Naive thymus-derived CD4-positive, alpha-beta T cell (primary cell): Measurements from ENCODE around the gene MICAL2. TPM values are rescaled to one million over a fixed set of nuclear protein-coding genes. Genes with fewer than 3 reads are reported as not detected.

Experiments
- ATAC-seq: fragments of 150-1000 bp; cut with Tn5 transposase; 2 replicates; pipeline ENCODE4 v1.10.0; 2021; ENCODE audit warnings: mild to moderate bottlenecking, moderate library complexity
- CTCF ChIA-PET: fragments of 350-600 bp; sonication (Branson Sonifier 250); formaldehyde crosslinking; loops from one replicate; lab custom pipeline; 2021; ENCODE audit warnings: antibody characterized with exemption; lab: Charles Lee
- POLR2A ChIA-PET: fragments of 350-600 bp; sonication (Branson Sonifier 250); formaldehyde crosslinking; loops from one replicate; lab custom pipeline; 2021; ENCODE audit warnings: antibody characterized with exemption, inconsistent platforms; lab: Charles Lee
- DNase-seq, 9 donors: peaks; one replicate each; pipeline versions ENCODE4 v3.0.0 to v3.0.0-alpha.2; 2020 to 2022; ENCODE audit warnings: mixed read lengths in 1 of 9
- H3K27ac ChIP-seq: one replicate; pipeline ENCODE4 v1.7.0; 2013; ENCODE audit warnings: mild to moderate bottlenecking, low read depth, low read length, moderate library complexity
- H3K27me3 ChIP-seq, 2 donors: one replicate each; pipeline ENCODE4 v1.7.0; 2013; ENCODE audit warnings: low read length in 2 of 2, mild to moderate bottlenecking in 2 of 2, moderate library complexity in 2 of 2; ENCODE audit not compliant: control insufficient read depth in 2 of 2, insufficient read depth in 2 of 2
- H3K36me3 ChIP-seq, 3 experiments: 1 replicate in 2 of 3; 2 replicates in 1 of 3; pipeline ENCODE4 v1.7.0; 2013; ENCODE audit warnings: low read length in 3 of 3, mild to moderate bottlenecking in 3 of 3, moderate library complexity in 1 of 3; ENCODE audit not compliant: insufficient read depth in 3 of 3, control insufficient read depth in 2 of 3
- H3K4me1 ChIP-seq, 2 donors: one replicate each; pipeline ENCODE4 v1.7.0; 2013; ENCODE audit warnings: low read length in 2 of 2, mild to moderate bottlenecking in 2 of 2, moderate library complexity in 1 of 2; ENCODE audit not compliant: control insufficient read depth in 2 of 2, insufficient read depth in 2 of 2
- H3K4me3 ChIP-seq: 2 replicates; pipeline ENCODE4 v1.7.0; 2013; ENCODE audit warnings: mild to moderate bottlenecking, low read length
- H3K9me3 ChIP-seq, 3 experiments: 1 replicate in 2 of 3; 2 replicates in 1 of 3; pipeline ENCODE4 v1.7.0; 2013; ENCODE audit warnings: low read length in 3 of 3; ENCODE audit not compliant: control insufficient read depth in 2 of 3
- H3K27ac Mint-ChIP-seq, 9 donors: one replicate each; pipeline ENCODE4 v1.8.0; 2020 to 2022; ENCODE audit warnings: mixed read lengths in 9 of 9, mild to moderate bottlenecking in 8 of 9, moderate library complexity in 5 of 9, inconsistent platforms in 2 of 9
- H3K27me3 Mint-ChIP-seq, 5 donors: one replicate each; pipeline ENCODE4 v1.8.0; 2021 to 2022; ENCODE audit warnings: mixed read lengths in 5 of 5, mild to moderate bottlenecking in 1 of 5
- H3K36me3 Mint-ChIP-seq, 5 donors: one replicate each; pipeline ENCODE4 v1.8.0; 2020 to 2022; ENCODE audit warnings: mixed read lengths in 5 of 5, mild to moderate bottlenecking in 3 of 5, inconsistent platforms in 1 of 5
- H3K4me1 Mint-ChIP-seq, 7 donors: one replicate each; pipeline ENCODE4 v1.8.0; 2020 to 2022; ENCODE audit warnings: mixed read lengths in 7 of 7, mild to moderate bottlenecking in 3 of 7, inconsistent platforms in 1 of 7
- H3K4me3 Mint-ChIP-seq, 10 donors: one replicate each; pipeline ENCODE4 v1.8.0; 2020 to 2022; ENCODE audit warnings: mild to moderate bottlenecking in 10 of 10, mixed read lengths in 10 of 10, moderate library complexity in 6 of 10, inconsistent platforms in 2 of 10
- H3K9me3 Mint-ChIP-seq, 11 donors: one replicate each; pipeline ENCODE4 v1.8.0; 2020 to 2022; ENCODE audit warnings: mixed read lengths in 11 of 11, mild to moderate bottlenecking in 4 of 11, inconsistent platforms in 1 of 11, moderate library complexity in 1 of 11
- intact Hi-C, 2 donors: fragments of 100-400 bp; cut with micrococcal nuclease; formaldehyde crosslinking; loops; one replicate each; pipeline ENCODE4 v1.15.1; 2023
- polyA plus RNA-seq, 2 donors: library from polyadenylated mRNA; unstranded; fragments of 300-500 nt; fragmentation: Illumina TruSeq; gene quantifications; one replicate each; pipeline ENCODE4 v1.2.3, GENCODE V29; 2021
- total RNA-seq, 6 experiments: library from RNA in 5 of 6; stranded (reverse) in 5 of 6; gene quantifications; 1 replicate in 5 of 6; 2 replicates in 1 of 6; pipeline ENCODE4 v1.2.3 and lab custom pipeline; 2021 to 2026

Gene MICAL2
- total and polyA plus RNA-seq, 7 experiments from 2014 or later, result 1.1 to 112 (median 7.6) TPM

DNA sequence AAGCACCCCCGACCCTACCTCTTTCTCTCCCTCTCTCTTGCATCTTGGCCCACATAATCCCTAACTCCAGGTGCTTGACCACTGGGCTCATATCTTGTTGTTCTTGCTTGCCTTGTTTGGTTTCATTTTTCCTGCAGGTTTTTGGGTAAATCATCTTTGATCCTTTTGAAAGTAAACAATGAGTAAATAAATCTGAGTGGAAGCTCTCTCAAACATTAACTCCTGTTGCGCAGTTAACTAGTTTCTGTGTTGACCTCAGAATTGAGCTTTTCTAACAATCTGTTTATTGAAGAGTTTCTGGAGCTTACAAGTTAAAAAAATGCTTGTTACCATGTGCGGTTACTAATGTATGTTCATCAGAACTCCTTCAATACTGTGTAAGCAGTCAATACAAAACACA, 38.8 kb upstream of the MICAL2 start:
- intact Hi-C loops, result no loop called here
- ATAC-seq (no peak), DNase-seq (no peak)
- Mint-ChIP-seq H3K9me3 (no peaks in the 10 kb centered on the region), H3K27ac (no peak overlapping the region), H3K36me3 (peaks cover 0 to 2% (median 0%) of the 10 kb centered on the region in 5 donors), H3K4me3 (no peak overlapping the region), H3K27me3 (peaks cover 0 to 8% (median 2%) of the 10 kb centered on the region in 5 donors), H3K4me1 (peaks cover 0 to 7% (median 0%) of the 10 kb centered on the region in 7 donors)
- ChIA-PET CTCF (interaction anchor here (1.1 kb wide), 1 partner anchor 164 kb away, joined by 3 read pairs; no protein-coding TSS in a partner anchor), POLR2A (no interaction called here)
- Histone ChIP-seq H3K4me1 (peaks cover 0 to 4% of the 10 kb centered on the region in 2 donors), H3K27ac (no peak overlapping the region), H3K36me3 (no peaks in the 10 kb centered on the region), H3K4me3 (no peak overlapping the region), H3K27me3 (no peaks in the 10 kb centered on the region), H3K9me3 (no peaks in the 10 kb centered on the region)

DNA sequence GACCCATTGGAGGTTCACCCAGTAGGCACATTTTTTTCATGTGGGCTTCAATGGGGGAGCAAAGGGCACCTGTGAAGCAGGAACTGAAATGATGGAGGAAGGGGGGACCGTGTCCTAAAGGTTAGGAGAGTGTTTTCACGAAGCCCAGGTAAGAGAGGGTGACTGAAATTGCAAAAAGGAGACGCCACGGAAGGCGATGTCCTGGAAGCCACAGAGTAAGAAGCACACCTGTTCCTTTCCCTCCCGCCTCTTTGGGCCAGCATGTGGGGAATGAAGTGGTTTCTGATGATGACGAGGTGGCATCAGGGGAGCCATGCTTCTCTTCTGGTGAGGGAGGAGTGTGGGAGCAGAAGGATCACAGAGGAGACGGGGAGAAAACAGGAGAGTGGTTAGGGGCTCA, 37.0 kb upstream of the MICAL2 start:
- H3K4me1 Mint-ChIP-seq, result peaks cover 0 to 7% (median 0%) of the 10 kb centered on the region in 7 donors
- DNase-seq (no peak), ATAC-seq (no peak)
- CTCF ChIA-PET, result no interaction called here
- no peak overlapping the region for H3K4me3 ChIP-seq
- H3K27ac ChIP-seq, result no peak overlapping the region
- intact Hi-C loops, result no loop called here
- H3K27me3 Mint-ChIP-seq, result peaks cover 0 to 2% (median 0%) of the 10 kb centered on the region in 5 donors
- H3K4me1 ChIP-seq, result peaks cover 0 to 4% of the 10 kb centered on the region in 2 donors
- H3K27ac Mint-ChIP-seq, result no peak overlapping the region
- H3K9me3 ChIP-seq, result no peaks in the 10 kb centered on the region
- H3K36me3 Mint-ChIP-seq, result no peaks in the 10 kb centered on the region
- no peak overlapping the region for H3K4me3 Mint-ChIP-seq
- H3K36me3 ChIP-seq, result no peaks in the 10 kb centered on the region
- no peaks in the 10 kb centered on the region for H3K9me3 Mint-ChIP-seq
- POLR2A ChIA-PET, result no interaction called here
- H3K27me3 ChIP-seq, result no peaks in the 10 kb centered on the region

DNA sequence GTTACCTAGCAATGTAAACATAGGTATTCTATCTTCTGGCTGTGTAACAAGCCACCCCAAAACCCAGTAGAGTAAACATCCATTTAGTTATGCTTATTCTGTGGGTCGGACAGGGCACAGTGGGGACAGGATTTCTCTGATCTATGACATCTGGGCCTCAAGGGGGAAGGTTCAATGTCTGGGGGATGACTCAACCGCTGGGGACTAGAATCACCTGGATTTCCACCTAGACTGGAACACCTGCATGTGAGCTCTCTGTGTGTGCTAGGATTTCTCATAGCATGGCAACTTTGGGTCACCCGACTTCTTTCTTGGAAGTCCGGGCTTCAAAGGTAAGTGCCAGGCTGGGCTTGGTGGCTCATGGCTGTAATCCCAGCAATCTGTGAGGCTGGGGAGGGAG, 36.5 kb upstream of the MICAL2 start:
- Histone ChIP-seq H3K9me3 (no peaks in the 10 kb centered on the region), H3K27me3 (no peaks in the 10 kb centered on the region), H3K4me3 (no peak overlapping the region), H3K4me1 (peaks cover 0 to 4% of the 10 kb centered on the region in 2 donors), H3K36me3 (no peaks in the 10 kb centered on the region), H3K27ac (no peak overlapping the region)
- ATAC-seq (no peak), DNase-seq (no peak)
- H3K27me3 Mint-ChIP-seq, result peaks cover 0 to 2% (median 0%) of the 10 kb centered on the region in 5 donors
- ChIA-PET CTCF (no interaction called here), POLR2A (no interaction called here)
- H3K27ac Mint-ChIP-seq, result no peak overlapping the region
- peaks cover 0 to 7% (median 0%) of the 10 kb centered on the region in 7 donors for H3K4me1 Mint-ChIP-seq
- H3K4me3 Mint-ChIP-seq, result no peak overlapping the region
- peaks cover 0 to 2% (median 0%) of the 10 kb centered on the region in 11 donors for H3K9me3 Mint-ChIP-seq
- intact Hi-C loops, result no loop called here
- peaks cover 0 to 1% (median 0%) of the 10 kb centered on the region in 5 donors for H3K36me3 Mint-ChIP-seq

DNA sequence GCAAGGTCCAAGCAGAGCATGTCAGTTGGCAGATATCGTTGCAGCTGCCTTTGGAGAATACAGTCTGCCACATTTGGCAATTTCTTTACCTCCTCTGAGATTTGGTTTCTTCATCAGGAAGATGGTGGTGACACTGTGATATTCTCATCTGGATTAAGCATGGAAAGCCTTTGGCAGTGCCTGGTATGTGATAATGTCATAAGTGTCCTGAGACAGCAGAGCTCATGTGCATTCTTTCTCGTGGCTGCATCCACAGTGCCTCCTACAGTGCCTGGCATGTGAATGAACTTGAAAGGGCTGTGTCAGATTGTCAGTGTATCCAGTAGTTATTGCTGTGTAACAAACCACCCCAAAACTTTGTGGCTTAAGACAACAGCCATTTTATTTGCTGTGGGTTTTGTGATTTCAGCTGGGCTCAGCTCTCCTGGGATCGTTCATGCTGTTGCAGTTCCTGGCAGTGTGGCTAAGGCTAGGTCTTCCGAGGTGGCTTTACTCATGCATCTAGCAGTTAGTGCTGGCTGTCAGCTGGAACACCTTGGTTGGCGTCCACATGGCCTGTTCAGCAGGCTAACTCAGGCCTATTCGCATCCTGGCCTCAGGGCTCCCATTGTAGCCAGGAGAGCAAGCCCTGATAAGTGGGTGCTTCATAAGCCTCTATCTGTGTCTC, 35.7 kb upstream of the MICAL2 start:
- POLR2A ChIA-PET, result no interaction called here
- Histone ChIP-seq H3K36me3 (no peaks in the 10 kb centered on the region), H3K4me3 (no peak overlapping the region), H3K27ac (no peak overlapping the region), H3K27me3 (no peaks in the 10 kb centered on the region), H3K9me3 (no peaks in the 10 kb centered on the region), H3K4me1 (peaks cover 0 to 4% of the 10 kb centered on the region in 2 donors)
- Mint-ChIP-seq H3K36me3 (peaks cover 0 to 3% (median 0%) of the 10 kb centered on the region in 5 donors), H3K4me1 (peaks cover 0 to 7% (median 0%) of the 10 kb centered on the region in 7 donors), H3K4me3 (no peak overlapping the region), H3K27me3 (peaks cover 0 to 4% (median 0%) of the 10 kb centered on the region in 5 donors), H3K9me3 (peaks cover 0 to 3% (median 0%) of the 10 kb centered on the region in 11 donors), H3K27ac (no peak overlapping the region)
- intact Hi-C loops, result no loop called here
- CTCF ChIA-PET, result no interaction called here
- ATAC-seq (no peak), DNase-seq (no peak)

DNA sequence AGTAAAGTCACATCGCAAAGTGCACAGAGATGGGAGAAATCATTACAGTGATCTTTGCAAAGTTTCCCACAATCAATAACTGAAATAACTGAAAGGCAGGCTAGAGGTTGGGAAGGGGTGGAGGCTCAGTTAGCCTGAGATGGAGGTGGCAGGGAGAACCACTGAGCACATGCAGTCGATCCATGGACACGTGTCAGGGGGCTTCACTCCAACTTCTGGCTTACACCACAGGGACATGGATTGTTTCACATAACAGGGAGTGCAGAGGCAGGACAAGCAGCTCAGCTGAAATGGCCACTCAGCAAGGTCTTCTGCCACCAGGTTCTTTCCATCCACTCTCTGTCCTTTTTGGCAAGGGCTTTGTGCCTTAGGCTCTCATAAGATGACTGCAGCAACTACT, 35.1 kb upstream of the MICAL2 start:
- intact Hi-C loops, result no loop called here
- Histone ChIP-seq H3K4me3 (no peak overlapping the region), H3K36me3 (no peaks in the 10 kb centered on the region), H3K9me3 (no peaks in the 10 kb centered on the region), H3K27me3 (no peaks in the 10 kb centered on the region), H3K27ac (no peak overlapping the region), H3K4me1 (peaks cover 0 to 4% of the 10 kb centered on the region in 2 donors)
- Mint-ChIP-seq H3K27me3 (peaks cover 0 to 4% (median 0%) of the 10 kb centered on the region in 5 donors), H3K36me3 (peaks cover 0 to 3% (median 0%) of the 10 kb centered on the region in 5 donors), H3K4me3 (no peak overlapping the region), H3K27ac (no peak overlapping the region), H3K4me1 (peaks cover 0 to 7% (median 0%) of the 10 kb centered on the region in 7 donors), H3K9me3 (peaks cover 0 to 3% (median 0%) of the 10 kb centered on the region in 11 donors)
- DNase-seq (no peak), ATAC-seq (no peak)
- ChIA-PET CTCF (no interaction called here), POLR2A (no interaction called here)

DNA sequence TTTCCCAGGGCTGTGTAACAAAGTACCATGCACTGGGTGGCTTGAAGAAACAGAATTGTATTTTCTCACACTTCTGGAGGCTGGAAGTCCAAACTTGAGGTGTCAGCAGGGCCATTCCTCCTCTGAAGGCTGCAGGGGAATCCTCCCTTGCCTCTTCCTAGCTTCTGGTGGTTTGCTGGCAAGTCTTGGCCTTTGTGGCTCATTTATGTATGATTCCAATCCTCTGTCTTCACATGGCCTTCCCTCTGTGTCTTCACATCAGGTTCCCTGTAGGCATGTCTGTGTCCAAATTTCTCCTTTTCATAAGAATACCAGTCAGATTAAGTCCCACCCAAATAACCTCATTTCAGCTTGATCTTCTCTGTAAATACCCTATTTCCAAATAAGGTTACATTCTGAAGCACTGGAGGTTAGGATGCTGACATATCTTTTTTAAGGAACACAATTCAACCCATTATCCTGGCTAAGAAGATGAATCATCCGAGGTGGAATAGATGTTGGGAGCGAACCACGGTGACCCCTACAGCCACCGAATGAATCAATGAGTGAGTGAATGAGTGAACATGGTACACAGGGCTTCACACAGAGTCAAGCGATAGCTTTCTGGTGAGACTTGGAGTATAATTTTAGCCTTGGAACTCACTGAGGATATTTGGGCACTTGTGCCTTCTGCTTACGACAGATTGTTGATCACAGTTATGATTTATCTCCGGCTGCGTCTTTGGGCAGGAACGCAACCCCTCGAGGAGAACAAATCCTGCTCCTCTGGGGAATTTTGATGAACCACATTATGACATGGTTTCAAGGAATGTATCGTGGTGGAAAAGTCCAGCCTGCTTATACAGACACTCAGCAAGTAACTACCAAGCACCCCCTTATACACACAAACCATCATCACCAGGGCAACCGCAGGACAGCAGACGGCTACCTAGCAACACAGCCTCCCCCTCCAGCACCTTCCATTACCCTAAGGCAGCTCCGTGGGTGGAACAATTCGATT, 34.3 kb upstream of the MICAL2 start:
- no peak overlapping the region for H3K4me3 Mint-ChIP-seq
- H3K4me1 Mint-ChIP-seq, result peaks cover 0 to 6% (median 0%) of the 10 kb centered on the region in 7 donors
- Histone ChIP-seq H3K27ac (no peak overlapping the region), H3K27me3 (no peaks in the 10 kb centered on the region), H3K36me3 (no peaks in the 10 kb centered on the region), H3K9me3 (no peaks in the 10 kb centered on the region), H3K4me3 (no peak overlapping the region), H3K4me1 (peaks cover 0 to 4% of the 10 kb centered on the region in 2 donors)
- intact Hi-C loops, result no loop called here
- DNase-seq (no peak), ATAC-seq (no peak)
- peaks cover 0 to 3% (median 0%) of the 10 kb centered on the region in 5 donors for H3K36me3 Mint-ChIP-seq
- ChIA-PET CTCF (no interaction called here), POLR2A (no interaction called here)
- H3K27ac Mint-ChIP-seq, result no peak overlapping the region
- H3K27me3 Mint-ChIP-seq, result peaks cover 0 to 4% (median 0%) of the 10 kb centered on the region in 5 donors
- peaks cover 0 to 3% (median 0%) of the 10 kb centered on the region in 11 donors for H3K9me3 Mint-ChIP-seq
